Dedifferentiated amniotic fluid mesenchymal stem cell (primary cell): Measurements from ENCODE around the gene MEIS2.

Experiments used
- DNase-seq: peaks from one replicate; pipeline ENCODE4 v3.0.0-alpha.2; 2016; ENCODE audit errors: extremely low spot score

MEIS2 gene

DNA sequence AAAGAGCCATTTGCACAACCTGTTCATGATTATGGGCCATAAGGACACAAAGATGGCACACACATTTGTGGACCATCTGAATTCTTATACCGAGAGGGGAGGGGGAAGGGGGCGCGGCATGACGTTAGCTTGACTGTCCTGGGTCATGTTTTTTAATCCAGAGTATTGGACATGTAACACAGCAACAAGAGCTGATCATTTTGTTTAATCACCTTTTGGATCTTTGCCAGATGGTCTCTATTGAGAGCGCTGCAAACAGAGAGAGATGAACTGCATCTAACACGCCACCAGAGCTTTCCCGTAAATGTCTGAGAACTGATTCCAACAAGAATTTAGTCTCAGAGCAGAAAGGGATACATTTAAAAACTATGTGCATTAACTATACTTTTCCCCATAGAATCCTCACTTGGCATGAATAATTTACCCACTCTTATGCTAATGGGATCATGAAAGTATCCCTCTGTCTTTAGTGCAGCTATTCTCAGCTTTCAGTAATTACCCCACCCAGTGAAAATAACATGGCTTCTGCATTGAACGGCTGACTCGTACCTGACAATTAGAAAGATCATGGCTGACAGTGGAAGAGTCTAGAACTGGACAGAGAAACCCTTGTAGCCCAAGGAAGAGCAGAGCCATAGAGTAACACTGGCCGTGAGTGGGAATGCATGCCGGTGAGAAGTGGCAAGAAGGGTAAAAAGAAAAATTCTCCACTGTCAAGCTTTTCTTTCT lies 22.6 kb downstream of the MEIS2 start:
- no peak for DNase-seq

DNA sequence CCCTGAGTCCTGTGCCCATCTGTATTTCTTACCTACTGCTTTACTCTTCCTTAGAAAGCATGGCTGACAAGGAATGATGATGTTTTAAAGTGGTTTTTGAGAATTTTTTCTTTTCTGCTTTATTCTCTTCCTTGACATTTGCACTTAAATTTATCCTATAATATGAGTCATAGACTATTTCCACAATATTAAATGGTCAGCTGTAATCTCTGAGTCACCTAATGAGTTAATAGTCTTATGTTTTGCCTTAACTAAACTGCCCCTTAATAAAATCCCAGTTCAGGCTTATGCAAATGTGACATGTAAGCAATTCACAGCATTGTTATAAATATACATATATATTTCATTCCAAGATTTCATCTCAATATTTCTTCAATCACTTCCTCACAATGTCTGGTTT lies 23.8 kb downstream of the MEIS2 start:
- no peak for DNase-seq

DNA sequence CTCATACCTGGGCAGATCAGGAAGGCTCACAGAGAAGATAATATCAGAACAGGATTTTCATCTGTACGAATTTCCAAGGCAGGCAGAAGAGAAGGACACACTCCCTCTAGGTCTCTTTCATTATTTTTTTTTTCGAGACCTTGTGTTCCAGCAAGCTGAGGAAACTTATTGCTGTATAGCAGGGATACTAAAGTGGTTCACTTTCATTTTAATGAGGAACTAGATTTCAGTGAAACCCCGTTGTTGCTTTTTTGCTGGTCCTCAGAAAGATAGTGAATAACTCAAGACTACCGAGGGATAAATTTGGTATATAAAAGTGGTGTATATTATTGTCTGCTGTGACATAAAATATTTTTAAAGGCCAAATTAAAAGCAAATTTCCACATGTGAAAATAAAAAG lies 24.6 kb downstream of the MEIS2 start:
- no peak for DNase-seq

DNA sequence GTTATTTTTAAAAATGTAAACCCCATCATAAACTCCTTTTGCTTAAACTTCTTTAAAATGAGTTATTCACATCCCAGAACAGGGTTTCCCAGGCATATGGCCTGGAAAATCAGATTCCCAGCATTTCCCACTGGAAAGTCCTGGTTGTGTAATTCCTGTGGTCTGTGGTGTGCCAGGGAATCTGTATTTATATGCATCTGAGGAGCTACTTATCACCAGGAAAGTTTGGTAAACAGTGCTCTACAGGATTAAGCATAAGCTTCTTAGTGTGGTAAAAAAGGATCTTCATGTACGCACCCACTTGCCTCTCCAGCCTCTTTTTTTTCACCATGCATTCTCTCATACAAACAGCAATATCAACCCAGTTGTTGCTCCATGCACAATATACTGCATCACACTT lies 28.2 kb downstream of the MEIS2 start:
- DNase-seq = no peak

DNA sequence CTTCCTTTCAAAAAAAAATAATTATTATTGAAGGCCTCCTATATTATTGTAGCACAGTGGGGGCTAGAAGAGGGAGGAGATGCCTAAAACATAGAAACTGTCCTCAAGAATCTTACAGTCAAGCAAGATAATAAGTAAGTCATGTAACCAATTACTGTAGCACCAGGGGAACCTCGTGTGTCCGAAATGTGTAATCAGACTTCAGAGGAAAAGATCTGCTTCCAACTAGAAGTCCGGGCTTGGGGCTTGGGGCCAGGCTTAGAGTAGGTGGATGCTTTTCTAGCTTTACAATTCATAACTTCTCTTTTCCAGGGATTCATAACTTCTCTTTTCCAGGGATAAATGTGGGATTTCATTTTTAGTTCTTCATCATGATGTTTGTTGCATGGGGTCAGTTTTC lies 29.2 kb downstream of the MEIS2 start:
- DNase-seq = no peak

DNA sequence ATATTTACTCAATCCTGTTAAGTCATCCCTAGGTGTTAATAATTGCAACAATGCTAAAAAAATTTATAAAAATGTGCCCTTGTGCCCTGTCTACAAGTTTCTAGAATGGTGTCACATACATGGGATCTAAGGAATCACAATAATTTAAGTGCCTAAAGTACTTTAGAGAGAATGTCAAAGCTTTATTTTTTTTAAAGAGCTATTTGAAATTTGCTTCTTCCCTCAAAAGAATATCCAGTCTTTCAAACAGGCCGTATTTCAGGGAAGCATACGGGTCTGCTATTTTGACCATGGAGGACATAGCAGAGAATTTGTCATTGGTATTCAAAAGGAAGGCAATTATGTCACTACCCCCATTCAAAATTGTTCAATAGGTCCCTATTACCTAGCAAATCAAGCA lies 29.7 kb downstream of the MEIS2 start:
- DNase-seq = no peak

DNA sequence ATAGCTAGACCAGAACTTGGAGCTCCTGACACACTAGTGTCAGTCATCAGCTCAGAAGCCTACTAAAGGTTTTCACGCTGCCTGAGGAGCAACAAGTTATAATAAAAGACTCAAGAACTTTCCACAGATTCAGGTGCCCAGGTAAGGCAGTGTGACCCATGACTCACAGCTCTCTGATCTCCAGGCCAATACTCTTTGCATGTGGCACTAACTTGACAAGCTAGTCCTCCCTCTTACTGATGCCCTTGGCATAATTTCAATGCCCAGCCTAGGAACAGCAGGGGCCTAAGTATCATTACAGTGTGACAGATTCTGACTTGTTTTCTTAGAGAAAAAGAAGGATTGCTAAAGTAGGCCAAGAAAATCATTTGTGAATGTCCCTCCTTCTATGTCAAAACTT lies 38.4 kb downstream of the MEIS2 start:
- no peak for DNase-seq

DNA sequence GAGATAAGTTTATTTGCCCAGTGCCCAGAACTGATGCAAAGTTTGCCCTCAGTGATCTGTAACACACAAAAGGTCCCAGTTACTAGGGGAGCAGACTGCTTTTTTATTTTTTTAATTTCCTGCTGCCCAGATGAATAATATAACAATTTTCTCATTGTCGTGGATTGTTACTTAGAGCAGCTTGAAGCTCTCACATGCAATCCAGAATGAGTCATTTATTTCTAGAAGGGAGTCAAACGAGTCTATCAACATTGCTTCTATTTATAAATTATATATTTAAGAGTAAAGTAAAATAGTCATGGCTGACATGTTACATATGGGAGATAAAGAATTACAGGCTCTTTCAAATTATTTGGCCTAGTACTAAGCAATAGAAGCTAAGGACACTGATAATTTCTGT lies 41.3 kb downstream of the MEIS2 start:
- peak; percentile 83 for DNase-seq

DNA sequence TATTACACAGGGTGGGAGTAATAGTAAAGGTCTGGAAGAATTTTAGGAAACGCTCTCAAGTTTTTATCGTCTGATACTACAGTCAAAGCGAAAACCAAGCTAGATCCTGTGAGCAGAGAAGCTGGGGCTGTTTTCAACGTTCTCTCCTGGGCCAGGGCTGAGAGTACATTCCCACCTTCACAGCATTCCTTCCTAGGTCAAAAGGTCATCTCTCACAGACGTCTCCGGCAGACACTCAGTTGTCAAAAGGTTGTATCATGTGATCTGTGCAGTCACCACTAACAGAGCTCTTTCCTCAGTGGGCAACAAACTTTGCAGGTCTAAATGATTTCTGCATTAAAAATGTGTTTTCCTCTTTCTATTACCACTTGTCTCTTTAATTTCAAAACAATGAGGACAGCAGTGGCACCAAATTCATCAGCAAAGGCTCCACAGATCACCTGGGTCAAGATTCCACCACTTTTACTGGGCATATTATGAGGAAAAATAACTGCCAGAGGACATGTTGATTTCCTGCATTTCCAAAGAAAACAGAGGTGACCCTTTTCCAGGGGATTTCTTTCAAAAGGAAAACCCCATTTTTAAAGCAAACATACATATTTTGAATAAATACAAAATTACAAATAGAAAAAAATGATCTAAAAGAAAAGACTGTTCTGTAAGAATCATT lies 41.9 kb downstream of the MEIS2 start:
- DNase-seq = no peak

DNA sequence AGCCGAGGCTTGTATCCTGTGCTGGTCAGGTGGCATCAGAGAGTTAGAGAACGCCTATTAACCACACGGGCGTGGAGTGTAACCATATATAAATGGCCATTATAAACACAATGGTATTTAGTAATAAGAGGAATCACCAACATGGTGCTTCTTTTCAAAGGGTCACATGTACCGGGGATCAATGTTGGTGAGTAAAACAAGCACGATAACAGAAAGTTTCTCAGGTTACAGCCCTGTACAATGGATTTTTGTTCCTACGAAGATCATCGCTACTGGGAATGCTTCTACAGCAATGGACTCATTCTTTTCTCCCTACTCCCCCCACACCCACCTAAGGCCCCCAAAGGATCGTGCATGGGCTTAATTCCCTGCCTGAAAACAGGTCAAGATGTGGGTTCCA lies 42.5 kb downstream of the MEIS2 start:
- DNase-seq = no peak

DNA sequence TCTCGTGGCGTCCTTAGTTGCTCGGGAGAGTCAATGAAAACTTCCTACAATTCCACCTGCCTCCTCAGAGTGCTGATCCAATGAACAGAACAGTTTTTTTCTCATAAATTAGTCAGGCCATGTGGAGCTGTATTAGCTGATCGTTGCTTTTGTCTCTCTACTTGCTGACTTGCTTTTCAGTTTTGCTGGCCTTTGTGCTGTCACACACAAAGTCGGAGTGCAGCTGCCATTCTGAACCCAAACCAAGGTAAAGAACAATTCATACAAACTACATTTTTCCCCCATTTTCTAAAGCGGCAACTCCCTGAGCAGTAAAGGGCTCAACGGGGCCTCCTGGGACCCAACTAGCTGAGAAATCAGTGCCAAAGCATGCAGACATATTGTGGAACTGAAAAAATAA lies 43.1 kb downstream of the MEIS2 start:
- no peak for DNase-seq

DNA sequence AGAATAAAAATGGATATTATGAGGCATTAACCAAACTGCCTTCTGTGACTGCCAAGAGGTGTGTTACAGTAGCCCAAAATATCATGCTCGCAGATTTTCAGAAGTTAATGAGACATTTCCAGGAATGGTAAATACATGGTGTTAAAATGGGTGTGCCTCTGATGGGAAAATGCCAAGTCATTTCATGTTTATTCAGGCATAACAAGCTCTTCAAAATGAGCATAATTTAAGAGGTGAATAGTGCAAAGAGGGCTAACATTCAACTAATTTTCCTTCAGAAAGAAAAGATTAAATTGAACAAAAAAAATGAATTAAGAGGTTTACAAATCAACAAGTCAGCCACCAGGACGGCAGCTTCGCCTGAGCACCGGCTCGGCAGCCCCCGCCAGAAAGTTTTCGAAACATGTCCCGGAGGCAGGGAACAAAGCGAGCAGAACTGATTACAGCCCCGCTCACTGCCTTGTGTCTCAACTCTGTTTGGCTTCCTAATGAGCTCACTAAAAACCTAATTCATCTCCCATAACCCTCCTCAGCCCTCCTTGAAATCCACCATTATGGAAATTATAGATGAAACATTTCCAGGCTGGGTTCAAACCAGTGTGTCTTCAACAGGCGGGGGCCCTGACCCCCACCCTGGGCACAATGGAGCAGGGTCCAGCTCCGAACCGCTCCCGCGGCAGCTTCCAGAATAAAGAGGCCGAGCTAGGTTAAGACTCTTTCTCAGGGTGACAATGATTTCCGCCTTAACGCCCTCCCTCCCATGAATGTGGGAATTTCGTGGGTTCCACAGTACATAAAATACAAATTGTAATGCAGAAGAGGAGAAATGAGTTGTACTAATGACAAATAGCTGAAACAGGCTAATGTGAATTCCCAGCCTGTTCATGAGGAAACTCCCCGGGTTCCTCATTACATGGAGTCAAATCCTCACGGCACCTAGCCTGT lies 43.9 kb downstream of the MEIS2 start:
- DNase-seq = no peak

DNA sequence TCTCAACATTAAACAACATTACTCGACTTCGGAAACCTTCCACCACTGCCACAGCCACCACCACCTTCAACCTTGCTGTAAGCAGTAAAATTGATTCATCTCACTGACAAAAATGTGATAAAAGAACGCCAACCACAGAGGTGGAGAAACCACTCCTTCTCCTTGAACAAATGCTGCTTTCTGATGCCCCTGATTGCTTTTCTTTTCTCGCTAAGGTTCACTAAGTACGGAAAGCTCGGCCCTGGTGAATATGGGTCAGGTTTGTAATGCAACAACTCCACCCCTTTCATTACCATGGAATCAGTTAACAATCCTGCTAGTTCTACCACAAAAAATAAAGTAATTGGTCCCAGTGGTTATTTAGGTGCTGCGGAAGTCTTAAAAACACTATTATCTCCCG lies 44.9 kb downstream of the MEIS2 start:
- no peak for DNase-seq

DNA sequence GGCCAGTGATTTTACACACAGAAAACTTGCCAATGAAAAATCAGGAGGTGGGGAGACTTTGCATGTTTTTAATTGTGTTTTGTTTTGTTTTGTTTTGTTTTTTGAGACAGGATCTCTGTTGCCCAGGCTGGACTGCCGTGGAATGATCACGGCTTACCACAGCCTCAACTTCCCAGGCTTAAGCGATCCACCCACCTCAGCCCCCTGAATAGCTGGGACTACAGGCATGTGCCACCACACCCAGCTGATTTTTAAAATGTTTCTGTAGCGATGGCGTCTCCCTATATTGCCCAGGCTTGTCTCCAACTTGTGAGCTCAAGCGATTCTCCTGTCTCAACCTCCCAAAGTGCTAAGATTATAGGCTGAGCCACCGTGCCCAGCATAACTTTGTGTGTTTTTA lies 46.0 kb downstream of the MEIS2 start:
- no peak for DNase-seq

DNA sequence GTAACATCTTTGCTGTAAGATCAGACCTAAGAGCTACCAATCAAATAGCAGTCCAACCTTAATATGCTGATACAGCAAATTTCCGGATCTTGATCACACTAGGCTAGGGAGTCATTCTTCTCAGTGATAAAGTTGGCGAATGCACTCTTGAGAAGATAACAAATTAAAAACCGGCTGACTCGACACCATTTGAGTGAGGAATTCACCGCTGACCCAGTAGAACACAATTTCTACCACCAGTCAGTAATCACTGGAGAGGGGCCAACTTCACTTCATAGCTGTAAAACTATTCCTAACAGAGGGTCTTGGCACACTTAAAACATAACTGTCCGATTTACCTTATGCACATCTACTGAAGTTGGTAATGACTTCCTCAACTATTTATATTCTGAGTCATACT lies 47.2 kb downstream of the MEIS2 start:
- DNase-seq = no peak

DNA sequence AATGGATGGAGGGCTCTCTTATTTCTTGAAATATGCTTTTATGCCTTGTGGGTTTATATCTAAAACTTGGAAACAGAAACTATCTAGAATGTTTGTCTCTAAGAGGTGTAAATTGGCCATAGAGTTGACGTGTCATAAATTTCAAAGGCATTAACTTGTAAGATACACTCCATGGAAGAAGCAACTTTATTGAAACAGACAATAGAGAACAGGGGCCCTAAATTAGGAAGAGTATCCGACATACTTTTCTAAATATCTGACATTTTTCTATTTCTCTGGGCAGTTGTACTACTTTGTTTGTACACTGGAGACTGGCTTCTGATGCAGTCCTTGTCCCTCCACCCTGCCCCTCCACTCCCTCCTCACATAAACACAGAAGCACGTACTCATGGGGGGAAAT lies 50.0 kb downstream of the MEIS2 start:
- DNase-seq = no peak

DNA sequence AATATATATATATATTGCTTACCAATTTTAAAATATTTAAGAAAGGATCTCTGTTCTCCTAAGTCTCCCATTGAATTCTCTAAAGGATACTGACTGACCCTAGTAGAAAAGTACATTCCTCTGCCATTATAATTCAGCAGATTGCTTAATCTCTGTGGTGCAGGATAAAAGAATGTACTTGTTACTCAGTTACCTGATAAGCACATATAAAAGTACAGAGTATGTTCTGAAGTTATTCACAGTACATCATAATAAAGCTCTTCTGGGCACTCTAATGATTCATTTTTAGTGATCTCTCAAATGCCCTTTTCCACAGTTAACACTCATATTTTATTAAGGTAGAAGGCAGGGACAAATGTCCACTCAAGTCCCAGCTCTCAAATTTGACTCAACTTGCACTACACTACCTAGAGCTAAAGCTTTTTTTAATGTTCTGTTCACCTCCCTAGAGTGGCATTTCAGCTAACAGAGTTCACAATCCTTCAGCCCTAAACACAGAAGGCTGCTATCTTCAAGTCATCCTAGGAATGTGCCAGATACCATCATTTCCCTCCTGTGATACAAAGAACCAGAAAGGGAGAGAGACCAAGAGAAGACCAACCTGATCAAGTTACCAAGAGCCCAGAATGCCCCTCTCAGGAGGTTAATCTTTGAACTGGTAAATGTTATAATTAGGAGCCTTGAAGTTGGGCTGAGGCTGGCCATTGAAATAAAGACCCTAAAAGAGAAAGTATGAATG lies 53.3 kb downstream of the MEIS2 start:
- DNase-seq = no peak

DNA sequence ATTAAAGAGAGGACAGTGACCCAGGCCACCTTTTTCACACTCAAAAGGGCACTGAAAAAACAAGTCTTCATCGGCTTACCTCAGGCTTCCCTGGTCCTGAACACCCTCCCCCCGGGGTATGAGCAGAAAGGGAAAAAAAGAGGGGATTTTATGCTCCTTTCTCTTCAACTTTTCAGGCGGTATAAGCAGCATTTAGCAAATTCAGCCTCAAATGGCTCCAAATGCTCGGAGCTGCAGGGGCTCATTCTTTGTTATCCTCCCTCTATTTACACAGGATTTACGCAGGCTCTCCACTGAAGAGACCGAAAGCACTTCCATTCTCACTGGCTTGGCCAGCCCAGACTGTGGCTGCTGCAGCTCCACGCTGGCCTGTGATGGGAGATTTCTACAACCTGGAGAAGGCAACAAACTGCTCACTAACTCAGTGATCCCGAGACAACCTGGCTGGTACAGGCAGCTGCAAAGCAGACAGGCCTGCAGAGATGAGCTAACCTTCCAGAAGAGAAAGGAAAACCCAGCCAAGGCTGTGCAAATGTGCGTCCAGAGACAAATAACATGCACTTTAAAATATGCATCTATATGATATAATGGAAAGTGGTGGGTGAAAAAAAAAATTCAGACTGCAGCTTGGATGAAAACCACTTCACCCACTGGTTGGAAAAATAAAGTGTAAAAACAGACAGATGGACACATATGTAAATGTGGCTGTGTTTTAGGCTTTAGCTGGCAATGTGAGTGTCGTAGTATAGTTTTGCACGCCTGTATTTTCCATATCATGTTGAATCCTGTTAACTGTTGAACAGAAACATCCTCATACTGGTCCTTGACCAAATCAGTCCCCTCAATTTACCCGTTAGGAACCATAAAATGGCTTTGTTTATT lies 54.2 kb downstream of the MEIS2 start:
- DNase-seq = no peak

DNA sequence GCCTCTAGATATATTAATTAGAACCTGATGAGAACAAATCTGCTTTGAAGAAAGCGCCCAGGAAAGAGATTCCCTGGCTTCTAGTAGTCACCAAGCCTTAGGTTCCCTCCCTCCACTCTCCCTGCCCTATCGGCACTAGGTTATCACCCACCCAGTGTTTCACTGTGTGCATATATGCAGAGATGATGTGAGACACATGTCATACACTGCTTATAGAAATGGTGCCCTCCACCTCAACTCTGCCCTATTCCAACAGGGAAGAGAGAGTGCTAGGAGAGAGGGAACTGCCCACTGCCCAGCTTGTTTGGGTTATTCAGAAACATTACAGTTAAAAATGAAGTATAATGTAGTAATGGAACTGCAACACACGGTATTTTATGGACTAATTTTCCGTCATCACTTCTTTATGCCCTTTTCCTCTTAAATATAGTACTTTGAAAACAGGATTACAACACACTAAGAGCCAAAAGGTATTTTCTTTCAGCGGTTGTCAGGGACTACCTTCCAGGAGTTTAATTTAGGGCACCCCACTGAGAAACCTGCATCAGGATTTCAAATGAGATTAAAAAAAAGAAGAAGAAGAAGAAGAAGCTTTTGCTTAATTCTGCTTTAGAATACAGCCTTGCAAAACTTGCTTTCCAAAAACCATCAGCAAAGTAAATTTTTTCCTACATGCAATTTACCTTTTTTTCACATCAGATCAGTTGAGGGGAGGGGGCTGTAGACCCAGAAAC lies 55.3 kb downstream of the MEIS2 start:
- no peak for DNase-seq

DNA sequence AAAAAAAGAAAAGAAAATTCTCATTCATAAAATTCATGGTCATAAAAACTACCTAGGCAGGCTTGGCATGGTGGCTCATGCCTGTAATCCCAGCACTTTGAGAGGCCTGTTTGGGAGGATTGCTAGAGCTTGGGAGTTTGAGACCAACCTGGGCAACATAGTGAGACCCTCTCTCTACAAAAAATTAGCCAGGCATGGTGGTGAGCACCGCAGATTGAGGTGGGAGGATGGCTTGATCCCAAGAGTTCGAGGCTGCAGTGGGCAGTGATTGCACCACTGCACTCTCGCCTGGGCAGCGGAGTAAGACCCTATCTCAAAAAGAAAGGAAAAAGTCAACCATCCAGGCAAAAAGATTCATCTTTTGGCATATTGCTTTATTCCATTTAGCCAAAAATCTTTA lies 58.5 kb downstream of the MEIS2 start:
- no peak for DNase-seq
